Activated CD4-positive, alpha-beta T cell treated with anti-CD3 and anti-CD28 coated beads for 24 hours (primary cell): ENCODE results near the gene TMC3.

Source experiments
- DNase-seq, 2 donors: peaks; one replicate each; pipeline ENCODE4 v3.0.0-alpha.2; 2020; ENCODE audit warnings: low read depth in 2 of 2

The TMC3 gene

DNA sequence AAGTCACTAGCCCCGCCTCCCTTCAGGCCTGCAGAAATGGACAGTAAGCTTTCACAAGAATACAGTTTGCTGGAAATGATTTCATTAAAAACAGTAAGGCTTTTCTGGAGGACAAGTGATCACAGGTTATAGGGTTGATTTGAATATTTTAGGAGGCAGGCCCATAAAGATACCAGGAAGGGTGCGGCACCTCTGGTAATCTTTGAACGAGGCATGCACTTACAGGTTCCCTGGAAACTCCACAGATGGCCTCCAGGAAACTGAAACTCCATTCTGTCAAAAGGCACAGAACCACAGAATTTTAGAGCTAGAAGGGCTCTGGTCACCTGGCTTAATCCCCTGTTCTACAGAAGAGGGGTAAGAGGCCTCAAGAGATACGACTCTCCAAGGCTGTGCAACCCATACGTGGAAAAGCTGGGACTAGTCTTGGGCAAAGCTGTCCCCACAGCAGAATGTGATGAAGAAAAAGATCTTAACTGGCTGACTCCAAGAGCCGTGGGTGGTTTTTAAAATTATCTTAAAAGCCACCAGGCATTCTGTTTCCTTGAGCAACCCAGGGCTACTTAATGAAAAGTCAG is 51.2 kb downstream of the TMC3 start:
- no peak for DNase-seq

DNA sequence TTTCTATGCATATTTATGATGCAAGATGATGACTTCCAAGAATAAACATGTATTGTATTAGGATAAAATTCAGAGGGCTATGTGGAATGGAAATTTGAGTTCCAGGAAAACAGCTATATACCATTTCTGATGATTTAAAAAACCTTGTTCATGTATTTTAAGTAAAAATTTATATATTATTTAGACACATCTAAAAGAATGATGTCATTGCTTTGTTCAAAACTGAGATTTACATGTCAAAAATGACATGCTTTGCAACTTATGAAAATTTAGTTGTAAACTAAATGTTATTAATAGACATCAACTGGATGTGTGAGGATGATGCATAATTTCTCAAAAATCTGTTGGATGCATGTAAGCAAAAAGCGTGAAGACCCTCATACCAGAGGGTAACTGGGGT is 52.3 kb downstream of the TMC3 start:
- no peak for DNase-seq

DNA sequence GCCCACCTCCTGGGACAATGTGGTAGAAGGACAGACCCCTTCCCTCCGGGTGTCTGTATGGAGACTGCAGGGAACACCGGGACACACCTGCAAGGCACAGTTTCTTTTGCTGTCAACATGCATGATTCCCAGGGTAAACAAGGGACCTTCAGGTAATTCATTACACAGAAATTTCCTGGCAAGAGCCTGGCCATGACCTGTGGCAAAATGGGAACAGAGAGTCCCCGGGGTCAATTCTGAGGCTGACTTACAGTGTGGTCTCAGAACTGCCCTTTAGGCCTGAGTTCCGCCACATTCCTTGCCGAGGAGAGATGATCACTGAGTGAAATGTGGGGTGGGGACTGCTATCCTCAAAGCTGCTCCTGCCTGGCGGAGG is 56.4 kb downstream of the TMC3 start:
- DNase-seq = no peak

DNA sequence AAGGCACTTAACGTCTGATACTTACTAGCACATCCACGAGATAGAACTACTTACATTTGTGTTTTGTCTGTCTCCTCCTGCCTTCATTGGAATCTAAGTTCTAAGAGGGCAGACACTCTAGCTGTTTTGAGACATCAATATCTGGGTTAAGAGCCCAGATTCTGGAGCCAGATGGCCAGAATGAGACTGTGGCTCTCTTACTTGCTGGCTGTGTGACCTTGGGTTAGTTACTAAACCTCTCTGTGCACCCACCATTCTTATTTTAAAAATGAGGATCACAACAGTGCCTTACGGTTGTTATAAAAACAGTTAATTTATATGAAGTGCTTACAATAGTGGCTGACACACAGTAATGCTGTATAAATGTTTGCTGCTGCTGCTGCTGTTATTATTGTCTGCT is 57.7 kb downstream of the TMC3 start:
- no peak for DNase-seq

DNA sequence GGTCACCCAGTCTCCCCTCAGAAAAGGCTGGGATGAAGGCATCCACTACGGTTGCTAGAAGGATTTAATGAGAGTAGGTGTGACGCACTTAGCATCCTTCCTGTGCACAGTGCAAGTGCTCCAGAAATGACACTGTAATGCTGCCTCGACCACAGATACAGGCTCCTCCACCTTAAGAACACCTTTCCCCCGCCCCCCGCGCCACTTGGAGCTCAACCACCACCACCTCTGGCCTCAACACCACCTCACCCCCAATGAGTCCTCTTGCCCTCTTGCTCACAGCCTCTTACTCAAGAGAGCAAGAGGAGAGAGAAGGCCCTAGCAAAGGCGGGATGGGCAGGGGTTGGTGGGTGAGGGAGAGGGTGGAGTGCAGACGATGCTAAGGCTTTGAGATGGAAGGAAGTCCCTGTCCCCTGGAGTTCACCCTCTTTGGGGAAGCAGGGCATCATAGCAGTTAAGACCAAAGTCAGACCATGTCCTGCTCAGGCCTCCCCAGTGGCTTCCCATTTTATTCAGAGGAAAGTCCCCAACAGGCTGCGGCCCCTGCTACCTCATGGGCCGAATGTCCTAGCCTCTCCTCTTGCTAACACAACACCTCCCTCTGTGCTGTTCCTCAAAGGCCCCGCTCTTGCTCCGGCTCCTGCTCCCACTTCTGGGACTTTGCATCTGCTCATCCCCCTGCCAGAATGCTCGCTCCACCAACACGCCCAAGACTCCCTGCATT is 58.4 kb downstream of the TMC3 start:
- no peak for DNase-seq

DNA sequence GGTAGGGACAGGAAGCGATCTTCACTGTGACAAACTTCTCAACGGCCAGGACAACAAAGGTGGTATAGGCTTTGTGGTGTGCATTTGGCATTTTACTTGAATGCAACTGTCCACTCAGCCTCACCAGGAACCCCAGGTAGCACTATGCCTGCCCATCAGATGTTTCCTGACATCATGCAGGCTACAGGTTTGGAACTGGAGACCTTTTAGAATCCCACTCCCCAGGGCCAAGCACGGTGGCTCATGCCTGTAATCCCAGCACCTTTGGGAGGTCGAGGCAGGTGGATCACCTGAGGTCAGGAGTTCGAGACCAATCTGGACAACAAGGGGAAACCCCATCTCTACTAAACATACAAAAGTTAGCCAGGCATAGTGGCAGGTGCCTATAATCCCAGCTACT is 59.6 kb downstream of the TMC3 start:
- DNase-seq = no peak

DNA sequence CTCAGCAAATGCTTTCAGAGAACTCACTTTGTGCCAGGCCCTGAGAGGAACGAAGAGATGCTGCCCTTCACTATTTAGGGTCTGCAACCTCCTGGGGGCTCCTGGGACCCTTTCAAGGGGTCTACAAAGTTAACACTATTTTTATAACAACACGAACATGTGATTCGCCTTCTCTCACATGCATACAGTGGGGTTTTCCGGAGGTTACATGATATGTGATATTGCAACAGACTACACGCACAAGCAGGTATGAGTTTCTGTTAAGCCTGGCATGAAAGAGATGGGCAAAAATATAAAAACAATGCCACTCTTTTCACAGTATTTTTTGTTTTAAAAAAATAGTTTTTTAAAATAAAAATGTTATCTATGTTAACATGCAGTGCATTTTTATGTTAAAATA is 60.3 kb downstream of the TMC3 start:
- no peak for DNase-seq

DNA sequence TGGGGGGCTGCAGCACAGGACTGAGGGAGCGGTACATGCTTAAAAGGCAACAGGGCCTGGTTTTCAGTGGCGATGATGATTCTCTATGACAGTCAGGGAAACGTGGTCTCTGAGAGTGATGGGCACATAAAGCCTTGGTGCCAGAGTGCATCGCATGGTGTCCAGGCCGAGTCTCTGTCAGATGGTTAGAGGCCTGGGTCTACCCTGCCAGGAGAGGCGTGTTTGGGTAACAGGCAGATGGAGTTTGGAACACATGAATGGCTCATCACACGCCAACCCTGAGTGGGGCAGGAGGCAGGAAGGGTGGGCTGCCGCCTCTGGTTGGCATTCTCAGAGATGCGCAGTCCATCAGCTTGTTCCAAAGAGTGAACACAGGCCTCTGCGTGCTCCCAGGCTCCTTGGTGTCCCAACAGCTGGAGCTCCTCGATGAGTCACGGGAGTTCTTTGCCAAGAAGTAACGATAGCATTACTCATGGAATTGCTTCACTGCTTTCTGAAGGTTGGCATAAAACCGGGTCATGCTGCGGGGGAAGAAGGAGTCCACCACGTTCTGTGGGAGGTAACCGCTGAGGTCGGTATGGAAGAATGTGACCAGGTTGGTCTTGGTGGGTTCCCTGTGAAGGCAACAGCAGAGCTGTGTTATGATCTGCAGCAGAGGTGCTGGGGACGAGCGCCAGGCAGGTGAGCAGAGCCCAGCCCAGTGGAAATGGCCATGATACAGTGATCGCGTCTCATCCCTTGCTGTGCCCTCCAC is 61.0 kb downstream of the TMC3 start:
- no peak for DNase-seq

DNA sequence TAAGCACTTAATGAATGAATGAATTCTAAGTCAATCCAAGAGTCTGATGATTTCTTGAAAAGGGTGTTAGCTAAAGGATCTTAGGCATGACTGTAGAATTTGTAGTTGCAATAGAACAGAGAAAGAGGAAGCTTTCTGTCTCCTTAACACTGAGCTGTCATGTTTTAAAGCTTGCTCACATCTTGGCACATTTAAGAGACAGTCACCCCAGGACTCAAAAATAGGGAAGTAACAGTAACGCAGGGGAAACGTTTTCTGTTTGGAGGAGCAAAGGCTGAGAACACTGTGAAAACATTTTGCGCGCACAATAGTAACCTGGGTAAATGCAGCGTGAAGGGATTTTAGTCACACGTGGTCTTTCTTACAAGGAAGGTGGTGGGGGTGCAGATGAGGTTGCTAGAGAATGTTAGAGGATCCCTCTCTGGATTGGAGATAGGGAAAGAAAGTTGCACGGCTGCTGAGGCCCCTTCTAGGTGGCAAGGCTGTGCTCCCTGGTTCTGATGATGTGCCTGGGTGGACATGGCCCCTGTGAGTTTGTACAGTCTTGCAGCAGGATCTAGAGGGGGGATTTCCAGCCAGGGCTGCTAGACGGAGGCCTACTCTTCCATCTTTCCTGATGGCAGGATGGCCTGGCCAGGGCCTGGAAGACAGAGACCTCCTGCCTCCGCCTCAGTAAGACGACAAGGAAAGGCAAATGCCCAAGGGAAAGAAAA is 62.1 kb downstream of the TMC3 start:
- no peak for DNase-seq

DNA sequence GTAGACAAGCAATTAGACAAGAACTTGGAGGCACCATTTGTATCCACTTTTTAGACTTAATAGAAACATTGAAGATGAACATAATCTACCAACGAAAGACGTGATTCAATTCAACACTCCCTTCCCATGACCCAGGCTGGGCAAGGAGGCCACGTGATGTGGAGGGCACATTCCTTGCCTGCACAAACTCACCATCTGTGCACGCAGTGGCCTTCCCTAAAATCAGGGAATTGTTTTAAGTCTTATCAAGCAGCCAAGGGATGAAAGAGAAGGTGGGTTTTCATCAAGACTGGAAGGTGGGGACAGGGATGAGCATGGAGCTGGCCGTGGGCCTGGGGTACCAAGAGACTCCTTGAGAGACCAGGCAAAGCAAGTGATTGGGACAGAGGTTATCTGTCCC is 63.5 kb downstream of the TMC3 start:
- no peak for DNase-seq

DNA sequence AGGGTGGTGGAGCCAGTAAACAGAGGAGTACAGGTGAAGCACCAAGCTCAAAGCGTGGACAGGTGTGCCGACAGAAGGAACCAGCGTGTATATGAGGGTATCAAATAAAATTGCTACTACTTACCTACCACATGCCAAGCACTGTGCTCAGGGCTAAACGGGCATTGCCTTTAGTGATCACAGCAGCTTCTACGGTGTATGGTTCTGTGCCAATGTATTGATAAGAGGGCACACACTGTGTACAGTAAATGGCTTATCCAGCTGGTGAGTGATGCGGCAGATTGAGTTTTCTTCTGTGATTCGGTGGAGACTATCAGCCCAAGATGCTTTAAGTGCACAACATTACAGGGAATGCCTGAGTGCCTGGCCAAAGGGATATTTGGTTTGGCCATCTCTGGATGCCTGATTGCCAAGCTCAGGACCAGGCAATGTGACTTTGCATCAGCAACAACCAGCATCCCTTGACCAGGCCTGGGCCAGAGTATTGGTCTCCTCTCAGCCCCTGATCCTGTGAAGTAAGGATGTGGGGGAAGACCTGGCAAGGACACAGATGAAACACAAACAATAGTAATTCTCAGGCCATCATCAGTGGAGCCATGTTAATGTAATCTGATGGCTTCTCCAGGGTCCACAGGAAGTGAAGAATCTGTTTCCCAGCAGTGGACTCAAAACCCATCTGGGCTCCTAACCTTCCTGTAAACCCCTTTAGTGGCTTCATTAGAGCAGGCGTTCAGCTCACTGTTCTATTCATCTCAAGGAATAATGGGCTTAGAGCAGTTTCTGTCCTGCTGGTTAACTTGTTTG is 64.2 kb downstream of the TMC3 start:
- no peak for DNase-seq

DNA sequence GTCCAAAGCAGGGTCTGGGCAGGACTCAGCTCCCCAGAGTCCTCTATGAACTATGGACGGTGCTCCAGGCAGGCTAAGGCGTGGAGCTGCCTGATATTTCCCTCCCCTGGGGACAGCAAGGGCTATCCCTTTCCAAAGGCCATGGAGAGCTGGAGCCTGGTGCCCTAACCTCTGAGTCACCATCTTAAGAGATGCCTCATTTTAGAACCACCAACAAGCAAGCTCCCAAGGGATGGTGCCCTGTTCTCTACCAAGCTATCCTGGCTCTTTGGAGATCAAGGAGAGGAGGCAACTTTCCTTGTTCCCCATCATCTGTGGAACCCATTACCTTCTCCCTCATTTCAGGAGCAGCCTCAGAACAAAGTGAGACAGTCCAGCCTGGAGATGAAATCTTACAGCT is 65.8 kb downstream of the TMC3 start:
- DNase-seq = no peak

DNA sequence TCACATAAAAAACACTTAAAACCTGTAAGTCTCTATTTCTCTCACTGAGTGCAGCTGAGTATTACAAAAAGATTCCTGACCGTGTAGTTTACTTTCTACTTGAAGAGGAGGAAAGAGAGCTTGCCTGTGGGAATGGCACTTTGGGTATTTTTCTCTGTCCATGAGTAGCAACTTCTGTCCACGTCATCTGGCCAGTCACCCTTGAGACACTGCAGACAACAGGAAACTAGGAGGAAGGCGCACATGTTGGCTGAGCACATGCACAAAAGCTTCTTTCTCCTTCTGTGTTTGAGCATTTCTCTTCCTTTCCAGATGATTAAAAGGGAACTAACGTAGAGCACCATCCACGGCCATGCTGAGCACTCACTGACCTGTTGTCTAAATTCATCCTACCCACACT is 69.8 kb downstream of the TMC3 start:
- no peak for DNase-seq

DNA sequence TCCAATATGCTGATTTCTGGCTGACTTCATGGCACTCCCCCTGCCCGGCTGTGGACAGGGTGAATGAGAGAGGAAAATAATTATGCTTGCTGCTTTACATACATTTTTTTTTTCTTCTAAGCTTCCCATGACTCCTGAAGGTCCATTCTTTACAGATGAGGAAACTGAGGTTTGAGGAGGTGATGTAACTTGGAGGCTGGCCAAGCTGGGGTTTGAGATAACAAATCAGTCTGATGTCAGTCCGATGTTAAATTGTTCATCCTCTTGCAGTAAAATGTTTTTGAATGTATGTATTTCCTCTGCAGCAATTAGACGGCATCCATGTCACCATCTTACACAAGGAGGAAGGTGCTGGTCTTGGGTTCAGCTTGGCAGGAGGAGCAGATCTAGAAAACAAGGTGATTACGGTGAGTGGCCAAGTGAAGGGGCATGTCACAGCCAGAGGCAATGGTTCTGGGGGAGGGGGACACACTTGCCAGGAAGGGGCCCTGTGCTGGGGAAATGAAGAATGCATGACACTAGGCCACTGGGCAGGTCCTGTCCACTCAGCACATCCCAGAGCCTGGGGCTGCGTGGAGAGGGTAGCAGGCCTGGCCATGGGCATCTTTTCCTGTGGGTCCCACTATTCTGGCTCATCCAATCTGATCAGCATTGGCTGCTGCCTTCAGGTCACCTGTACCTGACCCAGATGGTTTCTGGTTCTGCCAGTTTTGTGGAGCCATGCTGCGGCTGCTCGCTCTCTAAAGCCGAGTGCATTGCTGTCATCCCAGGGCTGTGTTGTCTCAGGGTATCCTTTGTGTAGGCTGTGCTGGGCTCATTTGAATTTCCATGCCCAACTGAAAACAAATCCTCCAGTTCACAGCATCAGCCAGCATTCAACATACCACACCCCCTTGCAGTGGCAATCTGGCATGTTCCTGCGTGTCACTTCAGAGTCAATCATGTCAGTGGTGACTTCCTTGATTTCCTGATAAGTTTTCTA is 70.5 kb downstream of the TMC3 start:
- no peak for DNase-seq

DNA sequence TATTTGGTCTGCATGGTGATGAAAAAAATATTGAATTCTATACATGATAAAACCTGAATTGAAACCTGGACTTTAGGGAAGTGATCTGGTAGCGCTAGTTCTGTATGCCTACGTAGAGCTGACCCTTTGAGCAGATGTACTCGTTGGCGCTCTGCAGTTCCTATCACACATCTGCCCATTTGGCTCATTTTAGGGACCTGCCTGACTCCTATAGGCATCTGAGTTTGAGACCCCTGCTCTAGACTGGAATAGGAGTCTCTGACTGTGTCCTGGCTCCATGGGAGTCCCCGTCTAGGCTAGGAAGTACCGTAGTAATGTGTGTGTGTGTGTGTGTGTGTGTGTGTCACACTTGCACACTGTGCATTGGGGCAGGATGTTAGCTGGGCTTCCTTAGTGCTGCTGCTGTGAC is 71.3 kb downstream of the TMC3 start:
- no peak for DNase-seq

DNA sequence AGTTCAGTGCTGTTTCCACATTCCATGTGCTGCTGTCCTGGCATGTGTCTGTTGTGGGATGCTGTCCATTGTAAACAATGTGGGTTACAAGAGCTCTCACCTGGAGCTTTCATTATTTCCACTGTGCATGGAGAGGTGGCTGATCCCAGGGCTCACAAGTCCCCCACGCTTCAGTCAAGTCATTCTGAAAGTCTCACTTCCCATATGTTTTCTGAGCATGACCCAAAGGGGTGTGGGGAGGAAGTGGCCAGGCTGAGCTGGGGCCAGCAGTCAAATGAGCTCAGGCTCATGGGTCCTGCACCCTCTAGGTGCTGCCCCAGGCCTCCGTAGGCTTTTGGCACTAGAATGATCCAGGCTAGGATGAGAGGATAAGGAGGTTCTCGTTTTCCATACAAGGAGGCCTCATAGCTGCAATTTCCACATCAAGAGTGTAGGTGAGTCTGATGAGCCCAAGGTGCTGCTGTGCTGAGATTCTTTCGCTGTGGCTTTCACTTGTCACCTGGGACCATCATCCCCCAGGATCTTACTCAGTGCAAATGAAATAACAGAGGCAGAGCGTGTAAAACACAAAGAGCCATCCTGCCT is 72.1 kb downstream of the TMC3 start:
- no peak for DNase-seq

DNA sequence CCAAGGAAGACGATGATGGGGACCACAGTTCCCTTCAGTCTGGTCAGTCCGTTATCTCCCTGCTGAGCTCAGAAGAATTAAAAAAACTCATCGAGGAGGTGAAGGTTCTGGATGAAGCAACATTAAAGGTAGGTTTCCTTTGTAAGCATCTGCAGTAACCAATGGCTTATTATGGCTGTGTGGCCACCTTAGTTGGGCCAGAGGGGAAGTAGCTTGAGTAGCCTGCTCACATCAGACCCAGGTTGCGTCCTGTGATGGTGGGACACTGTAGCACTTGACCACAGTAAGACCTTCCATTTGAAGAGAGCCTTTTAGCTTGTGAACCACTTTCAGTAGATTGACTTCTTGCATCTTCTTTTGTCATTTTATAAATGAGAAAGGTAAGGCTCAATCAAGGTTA is 72.6 kb downstream of the TMC3 start:
- no peak for DNase-seq

DNA sequence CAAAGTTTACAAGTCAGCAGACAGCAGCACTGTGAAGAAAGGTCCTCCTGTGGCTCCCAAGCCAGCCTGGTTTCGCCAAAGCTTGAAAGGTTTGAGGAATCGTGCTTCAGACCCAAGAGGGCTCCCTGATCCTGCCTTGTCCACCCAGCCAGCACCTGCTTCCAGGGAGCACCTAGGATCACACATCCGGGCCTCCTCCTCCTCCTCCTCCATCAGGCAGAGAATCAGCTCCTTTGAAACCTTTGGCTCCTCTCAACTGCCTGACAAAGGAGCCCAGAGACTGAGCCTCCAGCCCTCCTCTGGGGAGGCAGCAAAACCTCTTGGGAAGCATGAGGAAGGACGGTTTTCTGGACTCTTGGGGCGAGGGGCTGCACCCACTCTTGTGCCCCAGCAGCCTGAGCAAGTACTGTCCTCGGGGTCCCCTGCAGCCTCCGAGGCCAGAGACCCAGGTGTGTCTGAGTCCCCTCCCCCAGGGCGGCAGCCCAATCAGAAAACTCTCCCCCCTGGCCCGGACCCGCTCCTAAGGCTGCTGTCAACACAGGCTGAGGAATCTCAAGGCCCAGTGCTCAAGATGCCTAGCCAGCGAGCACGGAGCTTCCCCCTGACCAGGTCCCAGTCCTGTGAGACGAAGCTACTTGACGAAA is 74.3 kb downstream of the TMC3 start:
- DNase-seq = no peak

DNA sequence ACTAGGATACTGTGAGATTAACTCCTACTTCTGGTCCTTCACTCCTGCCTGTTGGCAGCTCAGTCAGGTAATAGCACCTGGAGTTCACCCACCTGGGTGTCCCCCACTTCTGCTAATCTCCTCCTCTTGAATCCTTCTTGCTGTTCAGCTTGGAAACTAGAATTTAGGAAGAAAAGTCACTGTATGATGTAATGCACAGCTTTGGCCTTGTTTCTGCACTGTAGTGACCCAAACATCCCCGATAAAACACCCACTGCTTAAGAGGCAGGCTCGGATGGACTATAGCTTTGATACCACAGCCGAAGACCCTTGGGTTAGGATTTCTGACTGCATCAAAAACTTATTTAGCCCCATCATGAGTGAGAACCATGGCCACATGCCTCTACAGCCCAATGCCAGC is 74.9 kb downstream of the TMC3 start:
- DNase-seq = no peak

DNA sequence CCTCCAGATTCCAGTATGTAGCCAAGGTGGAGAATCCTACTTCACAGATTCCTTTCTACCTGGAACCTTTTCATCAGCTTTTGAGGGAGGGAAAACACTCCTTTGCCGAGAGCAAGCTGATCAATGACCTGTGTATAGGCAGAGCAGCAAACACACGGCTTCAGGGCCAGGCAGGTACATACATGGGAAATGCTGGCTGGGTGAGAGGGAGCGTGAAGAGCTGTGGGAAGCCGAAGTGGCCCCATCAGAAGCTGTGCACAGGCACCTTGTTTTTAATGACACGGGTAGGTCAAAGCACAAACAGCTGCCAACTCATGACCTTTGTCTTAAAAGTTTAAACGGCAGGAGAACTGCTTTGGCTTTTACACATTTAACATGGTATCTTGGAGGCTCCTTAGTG is 75.4 kb downstream of the TMC3 start:
- no peak for DNase-seq
